ES-I3 (cell line): ENCODE measurements around the gene DCPS.
"Not testable (repeated sequence)": the region's sequence is repeated elsewhere in the genome, so short reads cannot be mapped to it uniquely, and the experiment has no call there.

ENCODE experiments used
- H3K36me3 ChIP-seq: 2 replicates; pipeline ENCODE4 v1.6.1; 2013; ENCODE audit warnings: mild to moderate bottlenecking, low read length, control low read depth, moderate library complexity; ENCODE audit not compliant: insufficient read depth
- H3K4me1 ChIP-seq: 2 replicates; pipeline ENCODE4 v1.6.1; 2013; ENCODE audit warnings: mild to moderate bottlenecking, control low read depth, low read length; ENCODE audit not compliant: insufficient read depth
- H3K9ac ChIP-seq: 2 replicates; pipeline ENCODE4 v1.6.1; 2013; ENCODE audit warnings: low read depth, mild to moderate bottlenecking, low read length, moderate library complexity
- H3K9me3 ChIP-seq: 2 replicates; pipeline ENCODE4 v1.6.1; 2013; ENCODE audit warnings: mild to moderate bottlenecking, low read length, moderate library complexity; ENCODE audit not compliant: control insufficient read depth, insufficient read depth

Gene DCPS

GRCh38 chr11:126391970-126392632 lies 88.2 kb downstream of the DCPS start:
- Histone ChIP-seq H3K4me1 (peaks cover 7% of the 10 kb centered on the region), H3K36me3 (no peaks in the 10 kb centered on the region), H3K9me3 (no peaks in the 10 kb centered on the region), H3K9ac (no peak overlapping the region)

GRCh38 chr11:126392633-126393013 lies 88.8 kb downstream of the DCPS start:
- Histone ChIP-seq H3K36me3 (no peaks in the 10 kb centered on the region), H3K9me3 (no peaks in the 10 kb centered on the region), H3K4me1 (peaks cover 7% of the 10 kb centered on the region), H3K9ac (no peak overlapping the region)

DNA sequence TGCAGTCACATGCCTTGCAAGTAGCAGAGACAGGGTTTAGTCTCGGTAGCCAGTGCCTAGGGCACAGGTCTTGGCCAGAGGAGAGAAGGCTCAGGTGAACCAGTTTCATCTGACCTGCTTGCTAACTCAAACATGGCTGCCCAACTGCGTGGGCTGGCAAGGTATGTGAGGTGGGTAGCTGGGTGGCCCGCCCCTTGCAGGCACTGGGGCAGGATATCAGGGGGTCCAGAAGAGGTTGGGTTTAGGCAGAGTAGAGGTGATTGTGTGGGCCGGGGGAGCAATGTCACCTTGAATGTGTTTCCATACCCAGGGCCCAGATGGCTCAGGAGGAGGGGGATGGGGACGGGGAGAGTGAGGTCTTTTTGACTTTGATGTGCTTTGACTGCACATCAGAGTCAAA lies 89.3 kb downstream of the DCPS start:
- peaks cover 7% of the 10 kb centered on the region for H3K4me1 ChIP-seq
- no peaks in the 10 kb centered on the region for H3K36me3 ChIP-seq
- no peak overlapping the region for H3K9ac ChIP-seq
- no peaks in the 10 kb centered on the region for H3K9me3 ChIP-seq

DNA sequence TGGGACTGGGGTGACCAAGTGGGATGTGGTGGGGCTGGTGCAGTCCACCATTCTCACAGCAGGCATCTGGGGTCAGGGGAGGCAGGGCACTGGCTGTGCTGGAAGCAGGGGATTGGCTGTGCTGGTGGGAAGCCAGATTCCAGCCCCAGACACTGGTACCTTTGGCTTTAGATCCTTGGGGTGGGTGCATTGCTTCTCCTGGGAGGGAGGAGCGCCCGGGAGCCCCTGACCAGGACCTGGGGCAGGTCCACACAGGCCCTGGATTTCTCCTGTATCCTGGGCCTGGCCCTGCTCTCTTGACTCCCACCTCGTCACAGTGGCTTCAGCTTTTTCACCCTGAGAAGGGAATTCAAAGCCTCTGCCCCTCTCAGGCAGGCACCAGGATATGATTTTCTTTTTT lies 90.2 kb downstream of the DCPS start:
- Histone ChIP-seq H3K36me3 (no peaks in the 10 kb centered on the region), H3K9ac (no peak overlapping the region), H3K9me3 (no peaks in the 10 kb centered on the region), H3K4me1 (peaks cover 7% of the 10 kb centered on the region)

GRCh38 chr11:126394634-126395072 lies 90.8 kb downstream of the DCPS start:
- not testable (repeated sequence) for H3K4me1 ChIP-seq, H3K9ac ChIP-seq, H3K9me3 ChIP-seq

More at GRCh38 chr11:126394634-126395072, 90.8 kb downstream of the DCPS start:
- not testable (repeated sequence) for H3K36me3 ChIP-seq
